ENCODE data around the gene CBX8. TPM values are rescaled to one million over a fixed set of nuclear protein-coding genes. Genes with fewer than 3 reads are reported as not detected.

Gene CBX8
- total and polyA plus RNA-seq, 2 of the 8 experiments (the other 6 are each of a cell fraction or from before 2014, with no cell fraction given) = 0.09 to 2.1 TPM

DNA sequence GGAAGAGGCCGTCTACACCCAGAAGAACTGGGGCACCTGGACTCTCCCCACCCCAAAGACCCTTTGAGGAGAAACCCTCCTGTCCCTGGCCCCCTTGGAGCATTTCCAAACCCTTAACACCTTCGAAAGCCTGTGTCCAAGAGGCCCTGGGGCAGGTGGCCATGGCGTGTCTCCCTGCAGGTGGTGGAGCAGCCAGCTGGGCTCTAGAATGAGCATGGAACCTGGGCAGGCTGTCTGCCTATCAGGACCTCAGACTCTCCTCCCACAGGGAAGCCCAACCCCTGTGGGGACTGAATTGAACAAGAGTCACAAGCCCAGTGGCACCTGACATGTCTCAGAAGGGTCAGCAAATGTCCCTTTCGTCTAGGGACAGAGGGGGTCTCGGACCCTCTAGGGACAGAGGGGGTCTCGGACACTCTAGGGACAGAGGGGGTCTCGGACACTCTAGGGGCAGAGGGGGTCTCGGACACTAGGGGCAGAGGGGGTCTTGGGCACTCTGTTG, 33.9 kb upstream of the CBX8 start:
- H4K8ac ChIP-seq (ENCODE audit: extremely low read depth, insufficient read depth, low read length) = no peak overlapping the region
- peaks cover 59 to 98% (median 88%) of the 10 kb centered on the region in 4 experiments for H3K27me3 ChIP-seq (replicated peaks in 1 of 4; ENCODE audit: control insufficient read depth in 3 of 4, extremely low read depth in 1 of 4, insufficient read depth in 3 of 4, low read length in 3 of 4)
- CTCF ChIA-PET (ENCODE audit: partially characterized antibody) = interaction anchor here (1.5 to 24.7 kb wide), 5 partner anchors 9 to 144 kb away, joined by 5 to 576 read pairs (median 24); partner anchors contain the start of genes CBX4 and CBX8
- peak overlapping the region; percentile 92; the same call in 1 of the 2 replicates for H2BK15ac ChIP-seq (ENCODE audit: low read length)
- H3K4ac ChIP-seq (replicated peaks; ENCODE audit: insufficient read length, low read depth, low read length) = no peak overlapping the region
- peaks cover 3 to 43% (median 18%) of the 10 kb centered on the region in 4 experiments for H3K4me1 ChIP-seq (replicated peaks in 1 of 4; ENCODE audit: control insufficient read depth in 3 of 4, insufficient read depth in 4 of 4, low read length in 3 of 4)
- H3K79me1 ChIP-seq (ENCODE audit: low read depth, low read length) = no peaks in the 10 kb centered on the region
- H2AK5ac ChIP-seq (ENCODE audit: low read depth, low read length) = peak overlapping the region; percentile 95
- FAIRE-seq (no peak), DNase-seq (ENCODE audit: low read depth in 1 of 2, low spot score in 2 of 2) (peak in 1 of 2 experiments; percentile 50)
- no peak overlapping the region for H3K14ac ChIP-seq (ENCODE audit: insufficient read length)
- no peak overlapping the region; the same call in 1 of the 2 replicates for H3K18ac ChIP-seq (ENCODE audit: extremely low read depth, low read length)
- POLR2A ChIA-PET (ENCODE audit: partially characterized antibody) = interaction anchor here (0.8 to 15.2 kb wide), 4 partner anchors 20 to 85 kb away, joined by 3 to 374 read pairs (median 3); no protein-coding TSS in a partner anchor
- H3K4me2 ChIP-seq (ENCODE audit: insufficient read depth in 1 of 2, low read depth in 2 of 2, low read length in 2 of 2) = peak overlapping the region in 1 of 2 experiments; percentile 82; a peak in 1 of 4 replicates
- no peak overlapping the region for H4K5ac ChIP-seq (ENCODE audit: insufficient read length, low read depth, low read length)
- H3K36me3 ChIP-seq (ENCODE audit: control insufficient read depth in 2 of 4, insufficient read depth in 4 of 4, low read length in 3 of 4) = peaks cover 0 to 4% (median 0%) of the 10 kb centered on the region in 4 experiments; a peak in 2 of 8 replicates
- no peak overlapping the region for H3K56ac ChIP-seq (replicated peaks; ENCODE audit: insufficient read length, low read depth, low read length)
- H2BK20ac ChIP-seq (ENCODE audit: low read length) = 0 out of 2 replicates have a peak overlapping the region, but pooled peaks have one; percentile 43
- peaks cover 5% of the 10 kb centered on the region; the same call in 1 of the 2 replicates for H3K23me2 ChIP-seq (ENCODE audit: low read depth, low read length)
- H2BK5ac ChIP-seq (ENCODE audit: low read depth, low read length) = peak overlapping the region; percentile 56; the same call in 1 of the 2 replicates
- H4K20me1 ChIP-seq (replicated peaks in 1 of 2; ENCODE audit: control insufficient read depth in 1 of 2, insufficient read depth in 2 of 2, low read length in 2 of 2) = peaks cover 7 to 15% of the 10 kb centered on the region in 2 experiments
- H2AFZ ChIP-seq (ENCODE audit: low read length) = no peak overlapping the region
- H4K91ac ChIP-seq (replicated peaks; ENCODE audit: insufficient read length, low read length) = no peak overlapping the region
- H3K23ac ChIP-seq (ENCODE audit: insufficient read length) = no peak overlapping the region
- H3K9me3 ChIP-seq (ENCODE audit: insufficient read depth in 2 of 2, low read depth in 1 of 2, low read length in 1 of 2) = no peaks in the 10 kb centered on the region; a peak in 1 of 4 replicates
- H3K79me2 ChIP-seq (ENCODE audit: control insufficient read depth in 1 of 2, insufficient read depth in 2 of 2, low read length in 2 of 2) = no peaks in the 10 kb centered on the region
- no peak overlapping the region for H3K4me3 ChIP-seq (ENCODE audit: extremely low read depth in 1 of 4, insufficient read depth in 2 of 4, low read depth in 3 of 4, low read length in 4 of 4)
- no peak overlapping the region for H3K27ac ChIP-seq (ENCODE audit: low read depth, low read length)
- H2BK12ac ChIP-seq (ENCODE audit: low read depth, low read length) = peak overlapping the region; percentile 97; the same call in 1 of the 2 replicates
- no peak overlapping the region for H2BK120ac ChIP-seq (replicated peaks; ENCODE audit: low read depth, low read length)
- 84% methylated on average over 8 of the region's 8 CpGs; no CpG with 5 or more reads in 1 of the 2 experiments for WGBS, 2 experiments (ENCODE audit: extremely low coverage in 1 of 2, insufficient coverage in 1 of 2, insufficient read length in 1 of 2, insufficient replicate concordance in 2 of 2, low coverage in 1 of 2, low lambda C conversion rate in 2 of 2, missing lambda C conversion rate in 1 of 2)
- no peak overlapping the region for H3K9ac ChIP-seq (replicated peaks in 1 of 4; ENCODE audit: extremely low read depth in 1 of 4, low read depth in 3 of 4, low read length in 3 of 4)
- TF ChIP-seq TEAD4 (IDR thresholded peaks at IDR 0.05; ENCODE audit: low read depth, low read length) = no peak
- no peak for TF ChIP-seq FOSL1 (IDR thresholded peaks at IDR 0.05; ENCODE audit: insufficient read depth, low read depth, low read length)
- TF ChIP-seq ZNF274 (IDR thresholded peaks at IDR 0.05; ENCODE audit: borderline replicate concordance, extremely low read depth, low read length) = no peak
- no peak for TF ChIP-seq SIRT6 (IDR thresholded peaks at IDR 0.05; ENCODE audit: low read length)
- TF ChIP-seq CREB1 (IDR thresholded peaks at IDR 0.05) = no peak
- no peak for TF ChIP-seq JUND (IDR thresholded peaks at IDR 0.05; ENCODE audit: low read length)
- no peak for TF ChIP-seq CBX8 (IDR thresholded peaks at IDR 0.05; ENCODE audit: borderline replicate concordance, low read depth, low read length)
- TF ChIP-seq SAP30 (IDR thresholded peaks at IDR 0.05; ENCODE audit: insufficient read depth, insufficient replicate concordance, low read length) = no peak
- TF ChIP-seq CHD1 (IDR thresholded peaks at IDR 0.05; ENCODE audit: low read depth, low read length) = no peak
- no peak for TF ChIP-seq USF2 (IDR thresholded peaks at IDR 0.05; ENCODE audit: low read length)
- no peak for TF ChIP-seq CEBPB (IDR thresholded peaks at IDR 0.05; ENCODE audit: low read depth, low read length)
- no peak for TF ChIP-seq RNF2 (IDR thresholded peaks at IDR 0.05; ENCODE audit: borderline replicate concordance, low read depth, low read length, missing control alignments, poor library complexity, severe bottlenecking)

Data from H1 (cell line).